ENCODE measurements around the gene CTPS2.

CTPS2 gene

DNA sequence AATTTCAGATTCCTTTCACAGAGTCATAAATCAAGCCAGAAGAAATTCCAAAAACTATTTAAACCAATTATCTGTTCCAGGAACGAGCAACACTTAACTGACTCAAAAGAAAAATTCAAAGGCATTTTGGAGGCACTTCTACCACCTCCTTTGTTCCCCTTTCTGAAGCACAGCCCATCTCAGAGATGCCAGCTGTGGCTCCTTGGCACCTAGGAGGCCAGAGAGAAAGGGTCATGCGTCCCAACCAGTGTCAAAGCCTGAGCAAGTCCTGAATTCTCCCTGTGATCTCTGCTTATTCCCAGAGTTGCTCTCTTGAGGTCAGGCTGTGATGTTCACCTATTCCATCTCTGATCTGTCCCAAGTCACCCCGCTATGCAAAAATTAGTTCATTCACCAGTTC, 167.5 kb downstream of the CTPS2 start:
- FAIRE-seq: no peak

Data from colon (tissue), 2 donors.